Thyroid gland (tissue), 4 donors: Measurements from ENCODE around the gene TNNI2. TPM values are rescaled to one million over a fixed set of nuclear protein-coding genes. Genes with fewer than 3 reads are reported as not detected.

Experiments used
- DNase-seq, 2 donors: peaks; one replicate each; pipeline ENCODE4 v3.0.0-alpha.2; 2019
- H3K27ac ChIP-seq, 3 donors: fragments of 200-600 bp; sonication (generic); 1 replicate in 2 of 3; 2 replicates in 1 of 3; pipeline ENCODE4 v1.5.1; 2016 to 2019; ENCODE audit warnings: mild to moderate bottlenecking in 1 of 3, moderate library complexity in 1 of 3
- H3K27me3 ChIP-seq: fragments of 200-600 bp; sonication (generic); one replicate; pipeline ENCODE4 v1.5.1; 2019
- H3K36me3 ChIP-seq, 2 donors: fragments of 200-600 bp; sonication (generic); one replicate each; pipeline ENCODE4 v1.5.1; 2016 to 2019
- H3K4me1 ChIP-seq, 2 donors: fragments of 200-600 bp; sonication (generic); one replicate each; pipeline ENCODE4 v1.5.1; 2017 to 2019
- H3K4me3 ChIP-seq, 3 donors: fragments of 200-600 bp; sonication (generic); replicated peaks in 1 of 3; 1 replicate in 2 of 3; 2 replicates in 1 of 3; pipeline ENCODE4 v1.5.1; 2016; ENCODE audit warnings: mild to moderate bottlenecking in 1 of 3
- H3K9me3 ChIP-seq: fragments of 200-600 bp; sonication (generic); one replicate; pipeline ENCODE4 v1.5.1; 2017
- POLR2A ChIP-seq, 2 donors: fragments of 450-650 bp; IDR thresholded peaks; one replicate each; pipeline ENCODE4 v1.6.1; 2017; ENCODE audit warnings: antibody characterized with exemption in 2 of 2, mild to moderate bottlenecking in 2 of 2, moderate library complexity in 1 of 2
- WGBS, 2 donors: methylation state at CpG; one replicate each; pipeline ENCODE4 v1.1.5; 2017; 5-methylcytosine and 5-hydroxymethylcytosine counted together
- intact Hi-C: fragments of 100-400 bp; cut with DNase I; formaldehyde crosslinking; loops from one replicate; pipeline ENCODE4 v1.15.1; 2023
- total RNA-seq, 4 donors: library from RNA; depleted of rRNA; stranded (reverse); fragments of >200 nt; gene quantifications; one replicate each; pipeline ENCODE4 v1.2.3, GENCODE V29; 2016
- TF ChIP-seq, protein P1 (sequence below), 6 experiments: fragments of 200-600 bp in 3 of 6; fragments of 450-650 bp in 3 of 6; sonication (generic) in 3 of 6; IDR thresholded peaks; one replicate each; pipeline ENCODE4 v1.5.1; 2016 to 2019; ENCODE audit warnings: antibody characterized with exemption in 6 of 6, mild to moderate bottlenecking in 2 of 6, inconsistent platforms in 1 of 6, moderate library complexity in 1 of 6

The TNNI2 gene
- total RNA-seq, 4 donors from 2014 or later: not detected

DNA sequence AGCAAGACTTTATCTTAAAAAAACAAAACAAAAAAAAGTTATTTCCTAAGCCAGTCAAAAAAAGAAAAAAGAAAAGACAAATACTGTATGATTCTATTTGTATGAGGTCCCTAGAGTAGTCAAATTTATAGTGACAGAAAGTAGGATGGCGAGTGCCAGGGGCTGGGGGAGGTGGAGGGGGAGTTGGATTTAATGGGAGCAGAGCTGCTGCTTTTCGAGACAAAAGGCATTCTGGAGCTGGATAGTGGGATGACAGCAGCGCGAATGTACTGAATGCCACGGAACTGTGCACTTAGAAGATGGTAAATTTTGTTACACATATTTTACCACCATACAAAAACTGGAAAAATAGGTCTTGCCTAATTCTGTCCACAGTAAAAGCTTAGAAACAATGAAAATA is 21.8 kb upstream of the TNNI2 start:
- no peaks in the 10 kb centered on the region for H3K9me3 ChIP-seq
- 77 to 90% methylated on average over 5 of the region's 5 CpGs for WGBS, 2 donors
- no peak overlapping the region for H3K4me3 ChIP-seq
- DNase-seq: no peak
- H3K27me3 ChIP-seq: no peaks in the 10 kb centered on the region
- no peaks in the 10 kb centered on the region for H3K4me1 ChIP-seq
- TF ChIP-seq POLR2A (IDR thresholded peaks at IDR 0.05): no peak
- TF ChIP-seq, protein P1, sequence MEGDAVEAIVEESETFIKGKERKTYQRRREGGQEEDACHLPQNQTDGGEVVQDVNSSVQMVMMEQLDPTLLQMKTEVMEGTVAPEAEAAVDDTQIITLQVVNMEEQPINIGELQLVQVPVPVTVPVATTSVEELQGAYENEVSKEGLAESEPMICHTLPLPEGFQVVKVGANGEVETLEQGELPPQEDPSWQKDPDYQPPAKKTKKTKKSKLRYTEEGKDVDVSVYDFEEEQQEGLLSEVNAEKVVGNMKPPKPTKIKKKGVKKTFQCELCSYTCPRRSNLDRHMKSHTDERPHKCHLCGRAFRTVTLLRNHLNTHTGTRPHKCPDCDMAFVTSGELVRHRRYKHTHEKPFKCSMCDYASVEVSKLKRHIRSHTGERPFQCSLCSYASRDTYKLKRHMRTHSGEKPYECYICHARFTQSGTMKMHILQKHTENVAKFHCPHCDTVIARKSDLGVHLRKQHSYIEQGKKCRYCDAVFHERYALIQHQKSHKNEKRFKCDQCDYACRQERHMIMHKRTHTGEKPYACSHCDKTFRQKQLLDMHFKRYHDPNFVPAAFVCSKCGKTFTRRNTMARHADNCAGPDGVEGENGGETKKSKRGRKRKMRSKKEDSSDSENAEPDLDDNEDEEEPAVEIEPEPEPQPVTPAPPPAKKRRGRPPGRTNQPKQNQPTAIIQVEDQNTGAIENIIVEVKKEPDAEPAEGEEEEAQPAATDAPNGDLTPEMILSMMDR (IDR thresholded peaks at IDR 0.05): no peak
- intact Hi-C loops: no loop called here
- H3K36me3 ChIP-seq: no peaks in the 10 kb centered on the region
- H3K27ac ChIP-seq: no peak overlapping the region

DNA sequence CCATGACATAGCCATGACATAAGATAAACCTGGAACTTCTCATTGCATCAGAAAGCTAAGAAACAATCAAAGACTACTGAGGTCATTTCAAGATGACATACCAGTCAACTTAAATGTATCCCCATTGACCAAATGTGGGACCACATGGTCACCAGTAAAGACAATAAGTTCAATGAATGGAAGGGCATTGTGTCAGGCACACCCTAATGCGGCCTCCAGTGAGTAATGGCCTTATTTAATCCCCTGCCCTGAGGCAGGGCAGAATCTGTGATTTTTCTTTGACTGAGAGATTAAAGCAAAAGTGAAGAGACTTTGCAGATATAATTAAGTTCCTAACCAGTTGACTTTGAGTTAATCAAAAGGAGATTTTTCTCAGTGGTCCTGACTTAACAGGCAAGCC is 21.3 kb upstream of the TNNI2 start:
- Histone ChIP-seq H3K9me3 (no peaks in the 10 kb centered on the region), H3K27ac (no peak overlapping the region), H3K4me1 (no peaks in the 10 kb centered on the region), H3K27me3 (no peaks in the 10 kb centered on the region), H3K36me3 (no peaks in the 10 kb centered on the region), H3K4me3 (no peak overlapping the region)
- intact Hi-C loops: no loop called here
- WGBS, 2 donors: 61 to 90% methylated on average over 1 of the region's 1 CpG
- TF ChIP-seq, protein P1 (IDR thresholded peaks at IDR 0.05): no peak
- no peak for TF ChIP-seq POLR2A (IDR thresholded peaks at IDR 0.05)
- DNase-seq: no peak

DNA sequence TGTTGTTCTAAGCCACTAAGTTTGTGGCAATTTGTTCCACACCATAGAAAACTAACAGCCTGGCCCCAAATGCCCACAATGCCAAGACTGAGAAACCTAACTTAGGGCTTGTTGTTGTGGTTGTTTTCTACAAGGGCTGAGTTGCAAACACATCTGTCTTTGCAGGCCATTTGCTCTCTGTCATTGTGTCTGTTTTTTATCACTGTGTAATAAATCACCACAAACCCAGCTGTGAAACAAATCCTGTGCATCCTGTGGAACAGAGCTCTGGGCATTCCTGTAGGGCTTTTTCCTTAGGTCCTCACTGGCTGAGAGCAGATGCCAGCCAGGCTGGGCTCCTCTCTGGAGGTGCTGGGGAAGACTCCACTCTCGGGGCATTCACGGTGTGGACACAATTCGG is 19.7 kb upstream of the TNNI2 start:
- Histone ChIP-seq H3K4me1 (no peaks in the 10 kb centered on the region), H3K27me3 (no peaks in the 10 kb centered on the region), H3K27ac (no peak overlapping the region), H3K9me3 (no peaks in the 10 kb centered on the region), H3K4me3 (no peak overlapping the region), H3K36me3 (no peaks in the 10 kb centered on the region)
- intact Hi-C loops: no loop called here
- DNase-seq: no peak
- no peak for TF ChIP-seq POLR2A (IDR thresholded peaks at IDR 0.05)
- TF ChIP-seq, protein P1 (IDR thresholded peaks at IDR 0.05): no peak
- 94 to 100% methylated on average over 1 to 3 of the region's 3 CpGs for WGBS, 2 donors

DNA sequence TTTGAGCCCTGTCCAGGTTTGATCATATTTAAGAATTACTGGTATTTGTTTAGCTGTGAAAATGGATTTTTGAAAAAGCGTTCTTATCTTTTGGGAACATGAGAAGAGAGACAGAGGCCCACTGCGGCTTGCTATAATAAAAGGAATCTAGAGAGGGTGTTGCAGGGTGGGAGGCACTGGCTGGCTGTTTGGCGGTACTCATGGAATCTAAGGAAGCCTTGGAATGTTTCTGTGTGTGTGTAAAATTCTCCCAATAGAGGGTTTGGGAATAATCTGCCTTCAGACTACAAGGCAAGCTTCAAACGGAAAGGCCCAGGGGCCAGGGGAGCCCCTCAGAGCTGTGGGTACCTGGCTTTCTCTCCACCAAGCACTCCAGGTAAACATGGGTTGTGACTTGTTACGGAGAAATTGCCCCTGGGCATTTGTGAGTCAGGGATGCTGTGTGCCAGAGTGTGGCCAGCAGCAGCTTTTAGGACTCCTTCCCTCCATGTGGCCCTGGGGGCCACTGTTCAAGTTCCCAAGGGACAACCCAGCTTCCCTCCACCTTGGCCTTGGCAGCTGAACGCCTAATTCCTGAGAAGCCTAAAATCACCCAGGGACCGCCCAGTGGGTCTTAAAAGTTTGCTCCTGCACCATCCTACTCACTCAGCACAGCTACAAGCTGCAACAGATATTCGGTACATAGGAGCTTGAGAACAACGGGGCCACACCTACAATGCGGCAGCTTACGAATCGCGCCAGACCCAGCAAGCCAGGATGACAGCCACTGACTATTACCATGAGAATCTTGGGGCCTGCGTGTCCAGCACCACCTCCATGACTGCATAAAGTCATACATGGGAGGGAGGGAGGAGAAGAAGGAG is 18.1 kb upstream of the TNNI2 start:
- no peak for DNase-seq
- WGBS, 2 donors: 81 to 82% methylated on average over 12 to 14 of the region's 14 CpGs
- Histone ChIP-seq H3K4me3 (no peak overlapping the region), H3K9me3 (no peaks in the 10 kb centered on the region), H3K36me3 (no peaks in the 10 kb centered on the region), H3K4me1 (no peaks in the 10 kb centered on the region), H3K27ac (no peak overlapping the region), H3K27me3 (no peaks in the 10 kb centered on the region)
- no peak for TF ChIP-seq POLR2A (IDR thresholded peaks at IDR 0.05)
- TF ChIP-seq, protein P1 (IDR thresholded peaks at IDR 0.05): no peak
- intact Hi-C loops: no loop called here

DNA sequence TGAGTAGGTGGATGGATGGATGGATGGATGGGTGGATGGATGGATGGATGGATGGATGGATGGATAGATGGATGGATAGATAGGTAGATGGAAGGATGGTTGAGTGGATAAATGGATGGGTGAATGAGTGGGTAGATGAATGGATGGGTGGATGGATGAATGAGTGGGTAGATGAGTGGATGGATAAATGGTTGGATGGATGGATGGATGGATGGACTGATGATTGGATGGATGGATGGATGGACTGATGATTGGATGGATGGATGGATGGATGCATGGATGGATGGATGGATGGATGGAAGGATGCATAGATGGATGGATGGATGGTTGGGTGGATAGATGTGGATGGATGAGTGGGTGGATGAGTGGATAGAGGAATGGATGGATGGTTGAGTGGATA is 17.2 kb upstream of the TNNI2 start:
- Histone ChIP-seq H3K36me3 (no peaks in the 10 kb centered on the region), H3K27me3 (no peaks in the 10 kb centered on the region), H3K27ac (no peak overlapping the region), H3K4me1 (peaks cover 0 to under 1% of the 10 kb centered on the region in 2 donors), H3K9me3 (no peaks in the 10 kb centered on the region), H3K4me3 (no peak overlapping the region)
- intact Hi-C loops: no loop called here
- TF ChIP-seq POLR2A (IDR thresholded peaks at IDR 0.05): no peak
- TF ChIP-seq, protein P1 (IDR thresholded peaks at IDR 0.05): no peak
- DNase-seq: no peak
